Left lobe of liver (tissue), 2 donors: ENCODE measurements around the gene DUOXA2. TPM values are rescaled to one million over a fixed set of nuclear protein-coding genes. Genes with fewer than 3 reads are reported as not detected.
A peak's percentile ranks its signal among the peaks of the same experiment; 100 is the strongest.

Source experiments
- ATAC-seq: fragments of 200-7000 bp; cut with Tn5 transposase; one replicate; pipeline ENCODE4 v1.9.1; 2020; ENCODE audit warnings: mild to moderate bottlenecking, moderate library complexity
- DNase-seq: peaks from one replicate; pipeline ENCODE4 v3.0.0-alpha.2; 2020; ENCODE audit warnings: low spot score
- total RNA-seq: library from RNA; stranded (reverse); gene quantifications from one replicate; pipeline ENCODE4 v1.2.1, GENCODE V29; 2021
- donor health status: DM: no; HTN: no; CAD: no; lungs with moderate emphysema.
- donor health status: DM: no; HTN: yes; CAD: no.

DUOXA2 gene
- total RNA-seq, 1 donor from 2014 or later, result not detected

- ATAC-seq, result no peak
- no peak for DNase-seq
Measured at GRCh38 chr15:45155739-45156138, 41.6 kb downstream of the DUOXA2 start.

GRCh38 chr15:45156744-45157455 is 42.8 kb downstream of the DUOXA2 start:
- ATAC-seq (no peak), DNase-seq (no peak)

GRCh38 chr15:45157974-45158373 is 43.8 kb downstream of the DUOXA2 start:
- DNase-seq (no peak), ATAC-seq (no peak)

- ATAC-seq (no peak), DNase-seq (no peak)
Measured at GRCh38 chr15:45161666-45162065, 47.5 kb downstream of the DUOXA2 start.

GRCh38 chr15:45162771-45163507 is 48.8 kb downstream of the DUOXA2 start:
- ATAC-seq (peak; percentile 69), DNase-seq (peak; percentile 78)

- no peak for ATAC-seq
- DNase-seq, result no peak
Measured at GRCh38 chr15:45163508-45163856, 49.4 kb downstream of the DUOXA2 start.

- DNase-seq, result no peak
- no peak for ATAC-seq
Measured at GRCh38 chr15:45164914-45165313, 50.8 kb downstream of the DUOXA2 start.

- no peak for ATAC-seq
- DNase-seq, result no peak
Measured at GRCh38 chr15:45165536-45165935, 51.4 kb downstream of the DUOXA2 start.

GRCh38 chr15:45166834-45167630 is 52.9 kb downstream of the DUOXA2 start:
- peak; percentile 83 for DNase-seq
- ATAC-seq, result peak; percentile 76

GRCh38 chr15:45167631-45168205 is 53.6 kb downstream of the DUOXA2 start:
- DNase-seq (peak; percentile 41), ATAC-seq (peak; percentile 2)

Other genes starting within 250 kb of the DUOXA2 start
- gene TERB2, start 157.6 kb upstream of the DUOXA2 start, total RNA-seq, result not detected
- 342 TPM for gene SORD, start 91.1 kb upstream of the DUOXA2 start, total RNA-seq
- gene DUOX2, start 154 bp upstream of the DUOXA2 start, total RNA-seq, result 0.10 TPM
- not detected for gene DUOXA1, start 15.6 kb downstream of the DUOXA2 start, total RNA-seq
- 0.45 TPM for gene DUOX1, start 15.7 kb downstream of the DUOXA2 start, total RNA-seq
- gene SHF, start 73.6 kb downstream of the DUOXA2 start, total RNA-seq, result 18.4 TPM
- gene SLC28A2, start 137.9 kb downstream of the DUOXA2 start, total RNA-seq, result 0.15 TPM